ENCODE measurements around the gene AKAP6. TPM values are rescaled to one million over a fixed set of nuclear protein-coding genes. Genes with fewer than 3 reads are reported as not detected.

AKAP6 gene
- total and polyA plus RNA-seq, 4 donors, result 0.42 to 3.2 (median 1.7) TPM

GRCh38 chr14:32637582-32637981, 308.5 kb downstream of the AKAP6 start:
- Histone ChIP-seq H3K27me3 (ENCODE audit: control insufficient read depth in 4 of 4, insufficient read depth in 4 of 4, low read length in 3 of 4) (no peaks in the 10 kb centered on the region), H3K4me3 (ENCODE audit: low read depth in 1 of 3, low read length in 3 of 3) (no peak overlapping the region), H3K9ac (ENCODE audit: low read depth in 1 of 2, low read length in 2 of 2) (no peak overlapping the region), H3K9me3 (ENCODE audit: control insufficient read depth in 4 of 4, low read length in 3 of 4) (no peaks in the 10 kb centered on the region), H3K27ac (ENCODE audit: low read depth in 1 of 2, low read length in 2 of 2) (no peak overlapping the region), H3K4me1 (ENCODE audit: control insufficient read depth in 4 of 4, insufficient read depth in 4 of 4, low read length in 3 of 4) (peaks cover 0 to 13% (median 3%) of the 10 kb centered on the region in 4 donors), H3K36me3 (ENCODE audit: control insufficient read depth in 4 of 4, insufficient read depth in 3 of 4, low read depth in 1 of 4, low read length in 3 of 4) (no peaks in the 10 kb centered on the region)
- TF ChIP-seq ATF3 (IDR thresholded peaks at IDR 0.05) (no peak), GABPA (IDR thresholded peaks at IDR 0.05 in 1 of 2, conservative IDR thresholded peaks at IDR 0.05 in 1 of 2) (no peak), ZBTB33 (IDR thresholded peaks at IDR 0.05) (no peak), RXRA (IDR thresholded peaks at IDR 0.05) (no peak), TAF1 (conservative IDR thresholded peaks at IDR 0.05) (no peak), SP1 (IDR thresholded peaks at IDR 0.05) (no peak), MAX (IDR thresholded peaks at IDR 0.05) (no peak), JUND (IDR thresholded peaks at IDR 0.05) (no peak), CTCF (IDR thresholded peaks at IDR 0.05; ENCODE audit: low read depth, low read length, missing input control) (no peak), HNF4G (IDR thresholded peaks at IDR 0.05) (no peak), FOXA1 (IDR thresholded peaks at IDR 0.05) (no peak)
- no peak for DNase-seq (ENCODE audit: low spot score)
- 95% methylated on average over 2 of the region's 2 CpGs for WGBS

- TF ChIP-seq NR2F2 (IDR thresholded peaks at IDR 0.05), result no peak
- no peak for TF ChIP-seq FOXA1 (IDR thresholded peaks at IDR 0.05)
- TF ChIP-seq MAX (IDR thresholded peaks at IDR 0.05), result no peak
- TF ChIP-seq SP1 (IDR thresholded peaks at IDR 0.05), result no peak
- no peak for TF ChIP-seq REST (IDR thresholded peaks at IDR 0.05)
- no peak for TF ChIP-seq ZBTB33 (IDR thresholded peaks at IDR 0.05)
- TF ChIP-seq RXRA (IDR thresholded peaks at IDR 0.05), result no peak
- TF ChIP-seq FOXA2 (IDR thresholded peaks at IDR 0.05), result no peak
- no peak for TF ChIP-seq CTCF (IDR thresholded peaks at IDR 0.05; ENCODE audit: low read depth, low read length, missing input control)
- no peak for TF ChIP-seq RAD21 (IDR thresholded peaks at IDR 0.05)
- TF ChIP-seq HNF4A (conservative IDR thresholded peaks at IDR 0.05), result no peak
- TF ChIP-seq JUND (IDR thresholded peaks at IDR 0.05), result no peak
- no peak for TF ChIP-seq TAF1 (conservative IDR thresholded peaks at IDR 0.05)
- no peak for TF ChIP-seq HNF4G (IDR thresholded peaks at IDR 0.05)
- TF ChIP-seq YY1 (IDR thresholded peaks at IDR 0.05), result no peak
- no peak for TF ChIP-seq ATF3 (IDR thresholded peaks at IDR 0.05)
- no peak for TF ChIP-seq EGR1 (IDR thresholded peaks at IDR 0.05; ENCODE audit: low read depth in 2 of 2)
- no peak for TF ChIP-seq GABPA (IDR thresholded peaks at IDR 0.05 in 1 of 2, conservative IDR thresholded peaks at IDR 0.05 in 1 of 2)
- 98% methylated on average over 2 of the region's 2 CpGs for WGBS
These were observed 310.1 kb downstream of the AKAP6 start for GRCh38 chr14:32639208-32639607.

More at GRCh38 chr14:32639208-32639607, 310.1 kb downstream of the AKAP6 start:
- no peak overlapping the region for H3K4me3 ChIP-seq (ENCODE audit: low read depth in 1 of 3, low read length in 3 of 3)
- no peaks in the 10 kb centered on the region for H3K36me3 ChIP-seq (ENCODE audit: control insufficient read depth in 4 of 4, insufficient read depth in 3 of 4, low read depth in 1 of 4, low read length in 3 of 4)
- H3K4me1 ChIP-seq (ENCODE audit: control insufficient read depth in 4 of 4, insufficient read depth in 4 of 4, low read length in 3 of 4), result peaks cover 0 to 11% (median 3%) of the 10 kb centered on the region in 4 donors
- DNase-seq (ENCODE audit: low spot score), result no peak
- H3K27me3 ChIP-seq (ENCODE audit: control insufficient read depth in 4 of 4, insufficient read depth in 4 of 4, low read length in 3 of 4), result no peaks in the 10 kb centered on the region
- H3K9me3 ChIP-seq (ENCODE audit: control insufficient read depth in 4 of 4, low read length in 3 of 4), result no peaks in the 10 kb centered on the region
- H3K9ac ChIP-seq (ENCODE audit: low read depth in 1 of 2, low read length in 2 of 2), result no peak overlapping the region
- H3K27ac ChIP-seq (ENCODE audit: low read depth in 1 of 2, low read length in 2 of 2), result no peak overlapping the region
